Breast epithelium (tissue), 3 donors: ENCODE results near the gene IARS2.
"Not testable (repeated sequence)": the region's sequence is repeated elsewhere in the genome, so short reads cannot be mapped to it uniquely, and the experiment has no call there.

Experiments used
- POLR2A ChIP-seq: fragments of 450-650 bp; IDR thresholded peaks from one replicate; pipeline ENCODE4 v1.6.1; 2016; ENCODE audit warnings: antibody characterized with exemption, mild to moderate bottlenecking, moderate library complexity
- TF ChIP-seq, protein P1 (sequence below), 3 donors: fragments of 450-650 bp; IDR thresholded peaks; one replicate each; pipeline ENCODE4 v1.5.1; 2016 to 2017; ENCODE audit warnings: antibody characterized with exemption in 3 of 3, mild to moderate bottlenecking in 3 of 3, moderate library complexity in 3 of 3

- TF ChIP-seq, protein P1, sequence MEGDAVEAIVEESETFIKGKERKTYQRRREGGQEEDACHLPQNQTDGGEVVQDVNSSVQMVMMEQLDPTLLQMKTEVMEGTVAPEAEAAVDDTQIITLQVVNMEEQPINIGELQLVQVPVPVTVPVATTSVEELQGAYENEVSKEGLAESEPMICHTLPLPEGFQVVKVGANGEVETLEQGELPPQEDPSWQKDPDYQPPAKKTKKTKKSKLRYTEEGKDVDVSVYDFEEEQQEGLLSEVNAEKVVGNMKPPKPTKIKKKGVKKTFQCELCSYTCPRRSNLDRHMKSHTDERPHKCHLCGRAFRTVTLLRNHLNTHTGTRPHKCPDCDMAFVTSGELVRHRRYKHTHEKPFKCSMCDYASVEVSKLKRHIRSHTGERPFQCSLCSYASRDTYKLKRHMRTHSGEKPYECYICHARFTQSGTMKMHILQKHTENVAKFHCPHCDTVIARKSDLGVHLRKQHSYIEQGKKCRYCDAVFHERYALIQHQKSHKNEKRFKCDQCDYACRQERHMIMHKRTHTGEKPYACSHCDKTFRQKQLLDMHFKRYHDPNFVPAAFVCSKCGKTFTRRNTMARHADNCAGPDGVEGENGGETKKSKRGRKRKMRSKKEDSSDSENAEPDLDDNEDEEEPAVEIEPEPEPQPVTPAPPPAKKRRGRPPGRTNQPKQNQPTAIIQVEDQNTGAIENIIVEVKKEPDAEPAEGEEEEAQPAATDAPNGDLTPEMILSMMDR (IDR thresholded peaks at IDR 0.05), result not testable (repeated sequence)
- not testable (repeated sequence) for TF ChIP-seq POLR2A
Observed at GRCh38 chr1:220158530-220158929, 64.6 kb downstream of the IARS2 start.
